Kasumi-1 (cell line): ENCODE measurements around the gene CDKAL1.
A peak's percentile ranks its signal among the peaks of the same experiment; 100 is the strongest.

Source experiments
- DNase-seq, 2 experiments: peaks; one replicate each; lab custom pipeline; 2025; lab: John Stamatoyannopoulos, UW

The CDKAL1 gene

DNA sequence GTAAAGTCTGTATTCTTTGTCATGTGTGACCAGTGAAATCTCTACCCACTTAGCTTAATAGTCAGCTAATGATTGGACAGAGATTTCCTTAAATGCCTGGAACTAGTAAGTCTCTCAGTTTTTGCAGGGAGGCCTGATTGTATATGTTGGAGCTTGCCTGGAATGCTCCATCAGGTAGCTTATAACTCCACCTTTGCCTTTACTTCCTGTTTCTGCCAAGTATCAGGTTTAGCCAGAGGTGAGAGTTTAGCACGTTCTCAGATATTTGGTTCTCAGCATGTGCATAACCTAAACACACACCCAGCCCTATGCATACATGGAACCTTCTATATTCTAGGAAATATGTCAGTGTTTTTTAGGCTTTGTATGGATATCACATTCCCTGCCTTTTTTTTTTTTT is 435.3 kb downstream of the CDKAL1 start:
- DNase-seq: no peak

- no peak for DNase-seq
Measured at GRCh38 chr6:20976391-20976918, 442.2 kb downstream of the CDKAL1 start.

DNA sequence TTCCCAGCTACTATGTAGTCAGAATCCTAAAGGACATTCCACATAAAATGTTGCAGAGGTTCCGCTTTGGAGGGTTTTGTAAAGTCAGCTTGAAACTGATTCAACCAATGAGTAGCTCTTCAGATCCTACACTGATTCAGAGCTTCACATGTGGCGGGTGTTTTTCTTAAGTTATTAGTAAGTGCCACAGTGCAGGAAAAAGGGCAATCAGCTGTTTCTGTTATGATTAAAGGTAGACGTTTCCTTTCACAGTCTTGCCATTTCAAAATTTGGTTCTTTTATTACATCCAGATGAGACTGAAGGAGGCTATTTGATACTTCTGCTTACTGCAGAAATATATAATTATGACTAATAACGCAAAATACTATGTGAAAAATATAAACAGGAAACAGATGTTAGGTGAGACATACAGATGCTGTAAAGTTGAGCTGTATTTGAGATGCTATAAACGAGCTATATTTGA is 443.9 kb downstream of the CDKAL1 start:
- no peak for DNase-seq

GRCh38 chr6:20979076-20979475 is 444.8 kb downstream of the CDKAL1 start:
- DNase-seq: no peak

DNA sequence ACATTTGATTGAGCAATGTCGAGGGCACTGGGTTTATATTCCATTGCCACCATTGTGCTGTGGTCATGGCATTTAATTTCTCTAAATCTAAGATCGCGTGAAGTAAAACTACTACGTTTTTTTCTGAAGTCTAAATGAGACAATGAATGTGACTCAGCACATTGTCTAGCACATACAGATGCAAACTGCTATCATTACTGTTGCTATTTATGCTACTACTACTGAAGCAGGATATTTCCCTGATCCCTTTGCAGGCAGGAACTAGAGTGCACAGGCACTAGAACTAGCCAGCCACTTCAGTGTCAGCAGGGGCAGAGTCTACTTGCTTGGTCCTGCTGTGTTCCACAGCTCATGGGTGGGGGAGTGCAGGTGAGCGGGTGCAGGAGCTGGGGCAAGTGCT is 449.7 kb downstream of the CDKAL1 start:
- no peak for DNase-seq

GRCh38 chr6:20985821-20986220 is 451.6 kb downstream of the CDKAL1 start:
- DNase-seq: no peak

- DNase-seq: no peak
Measured at GRCh38 chr6:20991910-20992309, 457.7 kb downstream of the CDKAL1 start.

DNA sequence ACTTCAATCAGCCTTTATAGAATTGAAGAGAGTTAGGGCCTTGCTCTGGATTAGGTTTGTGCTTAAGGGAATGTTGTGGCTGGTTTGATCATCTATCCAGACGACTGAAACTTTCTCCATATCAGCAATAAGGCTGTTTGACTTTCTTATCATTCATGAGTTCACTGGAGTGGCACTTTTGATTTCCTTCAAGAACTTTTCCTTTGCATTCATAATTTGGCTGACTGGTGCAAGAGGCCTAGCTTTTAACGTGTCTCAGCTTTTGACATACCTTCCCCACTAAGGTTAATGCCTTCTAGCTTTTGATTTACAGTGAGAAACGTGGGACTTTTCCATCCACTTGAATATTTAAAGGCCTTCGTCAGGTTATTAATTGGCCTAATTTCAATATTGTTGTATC is 461.8 kb downstream of the CDKAL1 start:
- DNase-seq: no peak

GRCh38 chr6:20997143-20997769 is 463.0 kb downstream of the CDKAL1 start:
- no peak for DNase-seq

GRCh38 chr6:20997770-20998147 is 463.5 kb downstream of the CDKAL1 start:
- no peak for DNase-seq

DNA sequence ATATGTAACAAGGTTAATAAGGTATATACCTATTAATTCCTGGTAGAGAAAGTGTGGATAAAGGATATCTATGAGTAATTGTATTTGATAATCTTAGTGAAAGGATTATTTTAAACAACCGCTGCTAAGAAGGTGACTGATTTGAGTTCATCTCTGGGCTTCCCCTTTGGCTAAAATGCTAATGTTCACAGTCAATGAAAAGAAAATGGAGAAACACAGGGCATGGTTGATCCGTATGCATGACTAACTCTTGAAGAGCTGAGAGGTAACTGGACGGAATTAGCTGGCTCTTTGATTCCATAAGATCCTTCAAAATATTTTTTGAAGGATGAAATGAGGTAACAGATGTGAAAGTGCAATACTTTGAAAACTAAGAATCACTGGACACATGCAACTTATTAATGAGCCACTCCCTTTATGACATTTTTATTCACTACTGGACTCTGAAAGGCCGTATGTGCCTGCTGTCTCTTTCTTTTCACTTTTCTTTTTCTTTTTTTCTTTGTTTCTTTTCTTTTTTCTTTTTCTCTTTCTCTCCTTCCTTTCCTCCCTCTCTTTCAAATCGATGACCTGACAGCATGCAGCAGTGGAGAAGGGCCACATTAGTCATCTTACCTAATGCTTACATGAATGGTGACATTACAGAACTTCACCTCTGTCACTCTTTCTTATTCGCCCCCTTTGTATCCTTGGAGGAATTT is 464.6 kb downstream of the CDKAL1 start:
- DNase-seq: no peak

- DNase-seq: no peak
Measured at GRCh38 chr6:21000331-21000801, 466.1 kb downstream of the CDKAL1 start.

- DNase-seq: no peak
Measured at GRCh38 chr6:21001736-21002135, 467.5 kb downstream of the CDKAL1 start.

DNA sequence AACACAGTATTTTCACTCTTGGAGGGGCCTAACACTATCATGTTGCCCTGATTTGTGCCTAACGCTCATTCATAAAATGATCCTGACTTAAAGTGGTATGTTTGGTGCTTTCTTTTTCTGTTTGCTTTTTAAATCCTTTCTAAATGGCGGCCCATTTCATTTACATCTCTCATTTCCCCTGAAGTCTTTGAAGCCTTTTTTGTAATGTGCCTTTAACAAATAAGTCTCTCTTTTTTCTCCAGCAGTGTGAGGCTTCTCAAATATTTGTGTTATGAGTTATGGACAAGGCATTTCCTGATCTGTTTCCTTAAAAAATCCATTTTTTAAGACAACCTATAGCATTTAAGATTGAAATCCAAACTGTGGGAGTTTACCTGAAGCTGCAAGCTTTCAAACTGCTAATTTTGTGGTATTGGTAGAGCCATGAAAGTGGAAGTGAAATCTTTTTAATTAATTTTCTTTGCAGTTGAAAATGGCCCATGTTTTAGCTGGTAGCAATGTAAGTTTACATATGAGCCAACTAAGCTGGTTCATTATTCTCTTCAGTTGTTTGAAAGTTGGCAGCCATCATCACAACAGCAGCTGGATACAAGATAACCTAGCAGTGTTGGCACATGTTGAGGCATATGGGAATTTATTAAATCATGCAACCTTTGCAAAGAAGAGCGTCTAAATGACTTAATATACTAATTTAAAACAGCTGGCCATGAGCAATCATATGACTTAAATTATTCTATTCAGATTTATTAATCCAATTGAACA is 469.7 kb downstream of the CDKAL1 start:
- no peak for DNase-seq

DNA sequence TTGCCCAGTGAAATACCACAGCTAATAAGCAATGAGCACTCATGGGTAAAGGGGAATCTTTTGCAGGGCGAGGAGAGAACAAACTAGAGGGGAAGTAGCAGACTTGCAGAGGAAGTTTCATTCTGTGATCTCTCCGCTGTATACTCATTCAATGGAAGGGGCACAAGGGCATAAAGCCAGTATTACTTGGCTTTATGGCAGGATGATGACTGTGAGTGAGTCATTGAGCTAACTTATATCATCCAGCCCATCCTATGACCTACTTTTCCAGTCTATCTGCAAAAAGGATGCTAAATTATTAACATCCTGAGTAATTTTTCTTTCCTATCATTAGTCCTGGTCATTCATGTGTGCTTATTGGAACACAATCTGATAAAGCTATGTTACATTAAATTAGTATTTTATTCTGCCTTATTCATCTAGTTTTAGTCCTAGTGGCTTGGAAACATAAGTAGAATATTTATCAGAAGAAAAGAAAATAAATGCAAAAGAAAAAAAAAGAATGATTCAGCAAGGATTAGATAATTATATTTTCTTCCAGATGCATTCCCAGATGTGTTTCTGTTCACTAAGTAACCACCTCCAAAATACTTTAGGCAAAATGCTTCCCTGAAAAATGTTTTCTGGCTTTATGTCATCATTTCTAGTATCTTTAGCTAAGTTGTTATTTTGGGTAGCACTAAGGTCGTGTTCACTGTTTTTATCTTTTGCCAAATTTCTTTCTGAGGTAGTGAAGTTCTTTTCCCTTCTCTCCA is 471.7 kb downstream of the CDKAL1 start:
- peak in 1 of 2 experiments; percentile 10 for DNase-seq

DNA sequence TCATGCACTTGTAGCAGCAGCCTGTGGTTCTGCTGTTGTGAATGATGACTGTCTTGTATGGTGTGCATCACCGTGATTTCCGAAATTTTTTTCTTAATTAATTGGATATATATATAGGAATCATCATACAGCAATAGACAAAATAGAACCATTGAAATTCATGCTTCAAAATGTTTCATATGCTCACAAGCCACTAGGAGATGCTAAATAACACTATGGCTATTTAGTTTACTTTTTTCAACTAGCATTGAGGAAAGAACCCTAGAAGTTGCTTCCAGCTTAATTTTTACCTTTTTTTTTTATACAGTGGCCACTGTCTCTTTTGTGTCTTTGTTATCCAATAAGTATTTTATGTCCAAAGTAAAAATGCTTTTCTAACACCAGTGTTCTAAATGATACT is 485.4 kb downstream of the CDKAL1 start:
- DNase-seq: peak; percentile 6 to 24

- no peak for DNase-seq
Measured at GRCh38 chr6:21022343-21023107, 488.3 kb downstream of the CDKAL1 start.

DNA sequence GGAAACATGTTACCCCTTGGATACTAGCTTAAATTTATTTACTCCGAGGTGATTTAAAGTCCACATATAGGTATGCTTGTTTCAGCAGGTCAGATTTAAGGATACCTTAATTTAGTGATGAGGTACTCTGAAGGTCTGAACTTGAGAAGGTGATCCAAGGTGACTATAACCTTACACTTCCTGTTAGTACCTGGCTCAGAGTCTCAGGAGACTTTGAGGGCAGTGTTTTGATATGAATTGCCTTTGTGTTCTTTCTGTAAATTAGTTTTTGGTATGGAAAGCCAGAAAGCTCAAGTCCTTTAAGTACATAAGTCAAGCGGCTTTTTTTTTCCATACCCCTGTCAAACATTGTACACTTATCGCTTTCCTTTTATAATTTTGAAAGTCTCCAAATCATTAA is 489.0 kb downstream of the CDKAL1 start:
- no peak for DNase-seq

DNA sequence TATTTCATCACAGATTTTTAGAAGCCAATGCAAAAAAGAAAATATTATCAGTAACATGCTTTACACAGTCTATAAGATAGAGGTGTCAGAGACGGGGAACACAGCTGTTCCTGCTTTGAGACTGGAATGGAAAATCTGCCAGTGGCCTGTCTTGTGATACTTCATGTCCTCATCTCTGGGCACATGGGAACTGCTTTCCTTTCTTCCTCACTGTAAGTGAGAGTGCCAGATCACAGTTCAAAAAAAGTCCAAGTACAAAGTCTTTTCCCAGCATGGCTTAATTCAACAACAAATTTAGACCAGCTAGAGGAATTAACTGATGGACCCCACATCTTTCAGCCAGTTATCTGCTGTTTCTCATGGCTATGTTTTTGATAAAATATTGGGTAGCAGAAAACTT is 490.4 kb downstream of the CDKAL1 start:
- DNase-seq: no peak

DNA sequence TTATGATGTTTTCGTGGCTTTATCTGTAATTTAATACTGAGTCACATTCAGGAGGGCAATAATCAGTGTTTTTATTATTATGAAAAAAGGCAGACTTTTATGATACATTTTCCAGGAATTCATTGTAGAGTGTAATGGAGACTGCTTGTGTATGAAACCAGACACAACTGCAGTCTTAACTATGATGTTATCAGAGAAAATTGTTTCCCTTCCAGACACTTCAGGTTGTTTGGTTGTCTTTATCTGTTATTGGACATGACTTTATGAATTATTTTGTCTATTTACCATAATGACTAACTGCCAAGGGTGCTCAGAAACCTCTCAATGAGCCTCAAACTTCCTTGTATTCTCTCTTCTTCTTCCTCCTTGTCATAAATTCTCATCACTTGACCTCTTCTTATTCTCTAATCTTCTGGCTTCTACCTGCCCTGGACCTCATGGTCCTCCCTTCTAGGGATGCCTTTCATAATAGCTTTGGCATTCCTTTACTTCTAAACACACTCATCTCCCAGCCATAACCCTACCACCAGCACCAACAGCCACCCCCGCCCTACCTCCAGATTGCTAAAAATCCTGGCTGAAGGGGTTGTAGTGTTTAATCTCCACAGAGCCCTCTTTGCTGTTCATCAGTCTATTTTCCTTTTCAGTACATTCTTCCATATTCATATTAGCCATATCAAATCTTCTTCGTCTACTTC is 492.5 kb downstream of the CDKAL1 start:
- no peak for DNase-seq

- no peak for DNase-seq
Measured at GRCh38 chr6:21027507-21027906, 493.2 kb downstream of the CDKAL1 start.
